NCI-H2171 (cell line): ENCODE data around the gene EAPP.
"Not testable (repeated sequence)": the region's sequence is repeated elsewhere in the genome, so short reads cannot be mapped to it uniquely, and the experiment has no call there.

ENCODE experiments used
- DNase-seq: peaks from one replicate; lab custom pipeline; 2025; lab: John Stamatoyannopoulos, UW

The EAPP gene

GRCh38 chr14:34539407-34540180 is at the start of gene EAPP:
Gene EAPP (minus strand): TSS chr14:34539701. CDS start chr14:34539628, 73 bp downstream.
- DNase-seq = no peak

- no peak for DNase-seq
These were observed 44.0 kb upstream of the EAPP start for GRCh38 chr14:34583525-34583924.

GRCh38 chr14:34582117-34582680 is 42.7 kb upstream of the EAPP start:
- DNase-seq = no peak

- no peak for DNase-seq
These were observed 40.9 kb upstream of the EAPP start for GRCh38 chr14:34580381-34580780.

- no peak for DNase-seq
These were observed 32.3 kb upstream of the EAPP start for GRCh38 chr14:34571771-34572170.

GRCh38 chr14:34569750-34570149 is 30.2 kb upstream of the EAPP start:
- no peak for DNase-seq

- no peak for DNase-seq
These were observed 29.3 kb upstream of the EAPP start for GRCh38 chr14:34568803-34569202.

- DNase-seq = no peak
These were observed 23.3 kb upstream of the EAPP start for GRCh38 chr14:34562776-34563150.

GRCh38 chr14:34562037-34562775 is 22.7 kb upstream of the EAPP start:
- not testable (repeated sequence) for DNase-seq

- DNase-seq = not testable (repeated sequence)
These were observed 17.0 kb upstream of the EAPP start for GRCh38 chr14:34556498-34556829.

GRCh38 chr14:34555583-34556497 is 16.3 kb upstream of the EAPP start:
- not testable (repeated sequence) for DNase-seq

- DNase-seq = no peak
These were observed 15.2 kb upstream of the EAPP start for GRCh38 chr14:34554540-34555250.

- DNase-seq = not testable (repeated sequence)
These were observed 9.9 kb upstream of the EAPP start for GRCh38 chr14:34549276-34549966.

- DNase-seq = no peak
These were observed 9.0 kb upstream of the EAPP start for GRCh38 chr14:34548472-34548981.

GRCh38 chr14:34547136-34547520 is 7.6 kb upstream of the EAPP start:
- not testable (repeated sequence) for DNase-seq

- not testable (repeated sequence) for DNase-seq
These were observed 7.0 kb upstream of the EAPP start for GRCh38 chr14:34546272-34547135.

- DNase-seq = not testable (repeated sequence)
These were observed 919 bp upstream of the EAPP start for GRCh38 chr14:34540181-34541059.

- DNase-seq = no peak
These were observed 562 bp downstream of the EAPP start for GRCh38 chr14:34538871-34539406.
